Measurements from ENCODE around the gene RTN3.
"Not testable (repeated sequence)": the region's sequence is repeated elsewhere in the genome, so short reads cannot be mapped to it uniquely, and the experiment has no call there.

Gene RTN3

GRCh38 chr11:63682066-63683021 lies 1.0 kb downstream of the RTN3 start:
- DNase-seq = no peak

GRCh38 chr11:63683133-63683991 lies 2.1 kb downstream of the RTN3 start:
- no peak for DNase-seq

GRCh38 chr11:63685158-63685721 lies 3.9 kb downstream of the RTN3 start:
- not testable (repeated sequence) for DNase-seq

- peak; percentile 54 for DNase-seq
Measured at GRCh38 chr11:63686926-63687325, 5.6 kb downstream of the RTN3 start.

- no peak for DNase-seq
Measured at GRCh38 chr11:63687845-63688244, 6.5 kb downstream of the RTN3 start.

GRCh38 chr11:63694596-63694995 lies 13.3 kb downstream of the RTN3 start:
- DNase-seq = no peak

- no peak for DNase-seq
Measured at GRCh38 chr11:63698976-63699733, 17.9 kb downstream of the RTN3 start.

GRCh38 chr11:63699896-63700295 lies 18.6 kb downstream of the RTN3 start:
- DNase-seq = no peak

GRCh38 chr11:63705526-63705925 lies 24.2 kb downstream of the RTN3 start:
- DNase-seq = no peak

- no peak for DNase-seq
Measured at GRCh38 chr11:63708764-63709163, 27.5 kb downstream of the RTN3 start.

GRCh38 chr11:63709336-63709884 lies 28.1 kb downstream of the RTN3 start:
- no peak for DNase-seq

GRCh38 chr11:63710476-63711217 lies 29.3 kb downstream of the RTN3 start:
- DNase-seq = peak; percentile 82

GRCh38 chr11:63711838-63712237 lies 30.5 kb downstream of the RTN3 start:
- no peak for DNase-seq

GRCh38 chr11:63713766-63714165 lies 32.5 kb downstream of the RTN3 start:
- DNase-seq = no peak

GRCh38 chr11:63716046-63716445 lies 34.7 kb downstream of the RTN3 start:
- DNase-seq = no peak

- DNase-seq = no peak
Measured at GRCh38 chr11:63719001-63719400, 37.7 kb downstream of the RTN3 start.

GRCh38 chr11:63719987-63720386 lies 38.7 kb downstream of the RTN3 start:
- peak; percentile 32 for DNase-seq

- no peak for DNase-seq
Measured at GRCh38 chr11:63720611-63721010, 39.3 kb downstream of the RTN3 start.

GRCh38 chr11:63729326-63729725 lies 48.0 kb downstream of the RTN3 start:
- no peak for DNase-seq

GRCh38 chr11:63736864-63737263 lies 55.6 kb downstream of the RTN3 start:
- no peak for DNase-seq

- DNase-seq = no peak
Measured at GRCh38 chr11:63737718-63738117, 56.4 kb downstream of the RTN3 start.

Measured in fibroblast of skin of abdomen (primary cell).